ENCODE data around the gene ZNF433.
"Not testable (repeated sequence)": the region's sequence is repeated elsewhere in the genome, so short reads cannot be mapped to it uniquely, and the experiment has no call there.

ZNF433 gene

GRCh38 chr19:12035220-12036172, at the start of gene ZNF433:
Gene ZNF433, minus strand, starts transcription at chr19:12035679. Its CDS starts 140 bp downstream, at chr19:12035539.
- peak within 1 kb of the TSS; percentile 29 for H3K27ac ChIP-seq
- DNase-seq (ENCODE audit: low read depth, low spot score): peak; percentile 50

- not testable (repeated sequence) for DNase-seq (ENCODE audit: low read depth, low spot score); H3K27ac ChIP-seq
Measured at GRCh38 chr19:12083336-12083735, 47.9 kb upstream of the ZNF433 start.

- no peak overlapping the region for H3K27ac ChIP-seq
- no peak for DNase-seq (ENCODE audit: low read depth, low spot score)
Measured at GRCh38 chr19:12077375-12077774, 41.9 kb upstream of the ZNF433 start.

GRCh38 chr19:12076331-12076730, 40.9 kb upstream of the ZNF433 start:
- H3K27ac ChIP-seq: not testable (repeated sequence)

DNA sequence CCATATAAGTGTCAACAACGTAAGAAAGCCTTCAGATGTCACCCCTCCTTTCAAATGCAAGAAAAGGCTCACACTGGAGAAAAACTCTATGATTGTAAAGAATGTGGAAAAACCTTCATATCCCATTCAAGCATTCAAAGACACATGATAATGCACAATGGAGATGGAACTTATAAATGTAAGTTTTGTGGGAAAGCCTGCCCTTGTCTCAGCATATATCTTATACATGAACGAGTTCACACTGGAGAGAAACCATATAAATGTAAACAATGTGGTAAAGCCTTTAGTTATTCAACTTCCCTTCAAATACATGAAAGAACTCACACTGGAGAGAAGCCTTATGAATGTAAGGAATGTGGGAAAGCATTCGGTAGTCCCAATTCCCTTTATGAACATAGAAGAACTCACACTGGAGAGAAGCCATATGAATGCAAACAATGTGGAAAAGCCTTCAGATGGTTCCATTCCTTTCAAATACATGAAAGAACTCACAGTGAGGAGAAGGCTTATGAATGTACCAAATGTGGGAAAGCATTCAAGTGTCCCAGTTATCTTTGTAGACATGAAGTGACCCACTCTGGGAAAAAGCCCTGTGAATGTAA, 40.2 kb upstream of the ZNF433 start:
- no peak overlapping the region for H3K27ac ChIP-seq
- no peak for DNase-seq (ENCODE audit: low read depth, low spot score)

More at GRCh38 chr19:12076331-12076730, 40.9 kb upstream of the ZNF433 start:
- DNase-seq (ENCODE audit: low read depth, low spot score): not testable (repeated sequence)

GRCh38 chr19:12064590-12065538, 29.4 kb upstream of the ZNF433 start, which contains the start of gene ZNF844:
Gene ZNF844, plus strand, starts transcription at chr19:12064731. Its CDS starts 143 bp downstream, at chr19:12064874.
- peak within 1 kb of the TSS; percentile 31 for H3K27ac ChIP-seq
- DNase-seq (ENCODE audit: low read depth, low spot score): peak; percentile 37

DNA sequence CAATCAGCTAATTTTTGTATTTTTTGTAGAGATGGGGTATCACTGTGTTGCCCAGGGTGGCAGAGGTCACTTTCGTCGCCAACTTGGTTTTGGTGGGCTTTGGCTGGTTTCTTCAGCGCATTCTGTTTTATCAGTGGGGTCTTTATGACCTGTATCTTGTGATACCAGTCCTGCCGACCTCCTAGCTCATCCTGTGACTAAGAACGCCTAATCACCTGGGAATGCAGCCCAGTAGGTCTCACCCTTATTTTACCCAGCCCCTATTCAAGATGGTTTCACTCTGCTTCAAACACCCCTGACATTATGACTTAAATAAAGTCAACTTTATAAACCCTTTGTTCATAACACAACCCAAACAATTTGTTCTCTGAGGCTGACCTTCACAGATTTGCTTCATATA, 20.3 kb upstream of the ZNF433 start:
- H3K27ac ChIP-seq: no peak overlapping the region
- DNase-seq (ENCODE audit: low read depth, low spot score): no peak

GRCh38 chr19:12052497-12053169, 17.2 kb upstream of the ZNF433 start, which contains the start of gene ZNF878:
Gene ZNF878, minus strand, starts transcription at chr19:12052961. Its CDS starts 160 bp downstream, at chr19:12052801.
- DNase-seq (ENCODE audit: low read depth, low spot score): no peak
- H3K27ac ChIP-seq: no peak within 1 kb of the TSS

GRCh38 chr19:12052091-12052496, 16.6 kb upstream of the ZNF433 start:
- H3K27ac ChIP-seq: no peak overlapping the region
- no peak for DNase-seq (ENCODE audit: low read depth, low spot score)

DNA sequence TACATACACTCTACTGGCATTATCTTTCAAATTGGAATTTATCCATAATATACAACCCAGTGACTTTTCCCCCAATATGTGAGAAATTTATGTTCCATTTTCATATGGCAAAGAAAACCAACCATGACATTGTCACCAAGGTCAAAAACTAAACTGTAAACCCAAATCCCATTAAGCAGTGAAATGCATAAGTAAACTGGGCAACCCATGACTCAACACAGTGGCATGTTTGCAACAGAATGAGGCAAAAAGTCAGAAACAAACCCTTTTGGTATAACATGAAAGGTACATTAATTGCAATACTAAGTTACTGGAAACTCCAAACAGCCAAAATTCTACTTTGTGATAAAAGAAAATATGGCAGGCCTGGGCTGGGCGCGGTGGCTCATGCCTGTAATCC, 12.4 kb upstream of the ZNF433 start:
- DNase-seq (ENCODE audit: low read depth, low spot score): no peak
- H3K27ac ChIP-seq: no peak overlapping the region

DNA sequence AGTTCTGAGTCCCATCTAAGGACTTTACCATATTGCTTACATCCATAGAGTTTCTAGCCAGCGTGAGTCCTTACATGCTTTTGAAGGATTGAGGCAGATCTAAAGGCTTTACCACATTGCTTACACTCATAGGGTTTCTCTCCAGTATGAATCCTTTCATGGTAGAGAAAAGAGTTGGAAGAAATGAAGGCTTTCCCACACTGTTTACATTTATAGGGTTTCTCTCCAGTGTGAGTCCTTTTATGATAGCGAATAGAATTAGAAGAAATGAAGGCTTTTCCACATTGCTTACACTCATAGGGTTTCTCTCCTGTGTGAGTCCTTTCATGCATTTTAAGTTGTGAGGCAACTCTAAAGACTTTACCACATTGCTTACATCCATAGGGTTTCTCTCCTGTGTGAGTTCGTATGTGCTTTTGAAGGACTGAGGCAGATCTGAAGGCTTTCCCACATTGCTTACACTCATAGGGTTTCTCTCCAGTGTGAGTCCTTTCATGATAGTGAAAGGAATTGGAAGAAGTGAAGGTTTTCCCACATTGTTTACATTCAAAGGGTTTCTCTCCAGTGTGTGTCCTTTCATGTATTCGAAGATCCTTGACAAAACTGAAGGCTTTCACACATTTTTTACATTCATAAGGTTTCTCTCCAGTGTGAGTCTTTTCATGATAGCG, 8.4 kb upstream of the ZNF433 start:
- no peak overlapping the region for H3K27ac ChIP-seq

GRCh38 chr19:12042893-12043292, 7.4 kb upstream of the ZNF433 start:
- no peak for DNase-seq (ENCODE audit: low read depth, low spot score)
- no peak overlapping the region for H3K27ac ChIP-seq

More for the DNA sequence above, 8.4 kb upstream of the ZNF433 start:
- no peak for DNase-seq (ENCODE audit: low read depth, low spot score)

GRCh38 chr19:12034620-12035019, 859 bp downstream of the ZNF433 start:
- no peak for DNase-seq (ENCODE audit: low read depth, low spot score)
- no peak overlapping the region for H3K27ac ChIP-seq

- no peak for DNase-seq (ENCODE audit: low read depth, low spot score)
- H3K27ac ChIP-seq: no peak overlapping the region
Measured at GRCh38 chr19:12034198-12034597, 1.3 kb downstream of the ZNF433 start.

GRCh38 chr19:12015753-12016116, 19.7 kb downstream of the ZNF433 start:
- H3K27ac ChIP-seq: no peak overlapping the region
- no peak for DNase-seq (ENCODE audit: low read depth, low spot score)

- no peak for DNase-seq (ENCODE audit: low read depth, low spot score)
- H3K27ac ChIP-seq: no peak overlapping the region
Measured at GRCh38 chr19:12015015-12015752, 20.3 kb downstream of the ZNF433 start.

GRCh38 chr19:12000152-12000981, 35.1 kb downstream of the ZNF433 start:
- DNase-seq (ENCODE audit: low read depth, low spot score): no peak
- H3K27ac ChIP-seq: no peak overlapping the region

Data from epithelial cell of prostate (primary cell).